SK-N-SH (cell line): ENCODE measurements around the gene PEX12. TPM values are rescaled to one million over a fixed set of nuclear protein-coding genes. Genes with fewer than 3 reads are reported as not detected.

ENCODE experiments used
- CTCF ChIA-PET: fragments of 300-600, 350-600 bp; formaldehyde crosslinking; extraction: SDS; loops from one replicate; lab custom pipeline; 2021; lab: Yijun Ruan, JAX
- POLR2A ChIA-PET: fragments of 350-600 bp; sonication (Branson Sonifier 250); formaldehyde crosslinking; extraction: SDS; loops from one replicate; lab custom pipeline; 2020; ENCODE audit warnings: antibody characterized with exemption, inconsistent platforms; lab: Yijun Ruan, JAX
- DNase-seq: peaks from one replicate; pipeline ENCODE4 v3.0.0; 2012
- H2AFZ ChIP-seq: fragments of 200-600 bp; sonication (generic); 2 replicates; pipeline ENCODE4 v1.8.1; 2016; ENCODE audit warnings: antibody characterized with exemption, mild to moderate bottlenecking, low read depth
- H3F3A ChIP-seq: fragments of 200-600 bp; sonication (generic); replicated peaks from 2 replicates; pipeline ENCODE3; 2016; ENCODE audit warnings: antibody characterized with exemption, mild to moderate bottlenecking; ENCODE audit not compliant: insufficient read depth
- H3K27ac ChIP-seq, 2 experiments: fragments of 200-500 bp in 1 of 2; fragments of 200-600 bp in 1 of 2; sonication (Bioruptor generic) in 1 of 2; sonication (generic), shearing (Covaris generic) in 1 of 2; 2 replicates each; pipeline versions ENCODE4 v1.5.1 to v1.6.1; 2014 to 2016; ENCODE audit warnings: low read depth in 2 of 2, inconsistent platforms in 1 of 2, low read length in 1 of 2, mild to moderate bottlenecking in 1 of 2, mixed read lengths in 1 of 2
- H3K27me3 ChIP-seq: fragments of 200-600 bp; sonication (generic), shearing (Covaris generic); 2 replicates; pipeline ENCODE4 v1.6.1; 2016; ENCODE audit warnings: mixed run types; ENCODE audit not compliant: insufficient read depth
- H3K36me3 ChIP-seq, 2 experiments: fragments of 200-500 bp in 1 of 2; fragments of 200-600 bp in 1 of 2; sonication (Bioruptor generic) in 1 of 2; sonication (generic) in 1 of 2; replicated peaks in 1 of 2; 2 replicates each; pipeline versions ENCODE3 to v1.5.1; 2014 to 2016; ENCODE audit warnings: low read length in 1 of 2, mild to moderate bottlenecking in 1 of 2; ENCODE audit not compliant: insufficient read depth in 2 of 2, control insufficient read depth in 1 of 2
- H3K4me1 ChIP-seq, 2 experiments: fragments of 200-500 bp in 1 of 2; fragments of 200-600 bp in 1 of 2; sonication (Bioruptor generic) in 1 of 2; sonication (generic), shearing (Covaris generic) in 1 of 2; 2 replicates each; pipeline versions ENCODE4 v1.5.1 to v1.6.1; 2014 to 2016; ENCODE audit warnings: low read depth in 1 of 2, low read length in 1 of 2, mixed run types in 1 of 2; ENCODE audit not compliant: insufficient read depth in 2 of 2, control insufficient read depth in 1 of 2
- H3K4me2 ChIP-seq: fragments of 200-600 bp; sonication (generic), shearing (Covaris generic); 2 replicates; pipeline ENCODE4 v1.6.1; 2017; ENCODE audit warnings: mixed run types
- H3K4me3 ChIP-seq, 2 experiments: fragments of 200-500 bp in 1 of 2; fragments of 200-600 bp in 1 of 2; sonication (Bioruptor generic) in 1 of 2; sonication (generic), shearing (Covaris generic) in 1 of 2; 2 replicates each; pipeline versions ENCODE4 v1.5.1 to v1.8.1; 2014 to 2016; ENCODE audit warnings: low read depth in 2 of 2, inconsistent platforms in 1 of 2, low read length in 1 of 2, mild to moderate bottlenecking in 1 of 2, mixed read lengths in 1 of 2, moderate library complexity in 1 of 2
- H3K79me2 ChIP-seq: fragments of 200-600 bp; sonication (generic); 2 replicates; pipeline ENCODE4 v1.8.1; 2017; ENCODE audit warnings: mild to moderate bottlenecking; ENCODE audit not compliant: insufficient read depth
- H3K9ac ChIP-seq: fragments of 200-600 bp; sonication (generic); 2 replicates; pipeline ENCODE4 v1.6.1; 2017; ENCODE audit warnings: mixed run types
- H3K9me2 ChIP-seq: fragments of 200-600 bp; sonication (generic); 2 replicates; pipeline ENCODE4 v1.6.1; 2017; ENCODE audit warnings: mixed run types
- H3K9me3 ChIP-seq: fragments of 200-600 bp; sonication (generic); 2 replicates; pipeline ENCODE4 v1.6.1; 2017; ENCODE audit warnings: mixed run types, mild to moderate bottlenecking, moderate library complexity
- H4K20me1 ChIP-seq: fragments of 200-600 bp; sonication (generic); 2 replicates; pipeline ENCODE4 v1.6.1; 2017; ENCODE audit warnings: mild to moderate bottlenecking, mixed run types; ENCODE audit not compliant: insufficient read depth
- CTCF ChIP-seq: fragments of 200-600 bp; sonication (generic); IDR thresholded peaks from 2 replicates; pipeline ENCODE4 v1.6.1; 2017; ENCODE audit warnings: antibody characterized with exemption, mild to moderate bottlenecking, moderate library complexity
- FOSL2 ChIP-seq: IDR thresholded peaks from 2 replicates; pipeline ENCODE4 v1.4.0; 2012; ENCODE audit warnings: low read depth, mild to moderate bottlenecking, moderate library complexity, borderline replicate concordance
- RAD21 ChIP-seq: IDR thresholded peaks from 2 replicates; pipeline ENCODE4 v1.6.1; 2012; ENCODE audit warnings: mild to moderate bottlenecking, low read length
- REST ChIP-seq: IDR thresholded peaks from 2 replicates; pipeline ENCODE4 v1.6.1; 2012; ENCODE audit warnings: mild to moderate bottlenecking, low read depth, low read length, moderate library complexity
- ZBTB33 ChIP-seq: IDR thresholded peaks from 2 replicates; pipeline ENCODE4 v1.4.0; 2012; ENCODE audit warnings: low read depth, borderline replicate concordance
- WGBS: methylation state at CpG from one replicate; pipeline ENCODE4 v1.1.6; 2017; ENCODE audit warnings: low lambda C conversion rate; 5-methylcytosine and 5-hydroxymethylcytosine counted together
- polyA plus RNA-seq, 3 experiments: library from polyadenylated mRNA; depleted of rRNA; stranded (reverse); fragments of >200 nt; gene quantifications; 2 replicates each; pipeline ENCODE4 v1.2.3, GENCODE V29; 2012

The PEX12 gene
- polyA plus RNA-seq, 1 of the 3 experiments (the other 2 are of a cell fraction): 4.3 TPM

- TF ChIP-seq REST (no peak), FOSL2 (no peak), ZBTB33 (no peak)
These were observed 19.2 kb upstream of the PEX12 start (continued) for GRCh38 chr17:35597604-35598003.

GRCh38 chr17:35596530-35597233, 18.3 kb upstream of the PEX12 start:
- TF ChIP-seq RAD21 (no peak), CTCF (peak; percentile 18; the same call in 1 of the 2 replicates)
- TF ChIP-seq, all 33 proteins: peak for 1
- no peaks in the 10 kb centered on the region for H3K9me3 ChIP-seq
- H3K4me2 ChIP-seq: no peak overlapping the region
- H3K4me1 ChIP-seq: no peaks in the 10 kb centered on the region
- no peak overlapping the region for H3K27ac ChIP-seq
- DNase-seq: peak; percentile 26
- no peaks in the 10 kb centered on the region for H3K27me3 ChIP-seq
- no peaks in the 10 kb centered on the region for H3F3A ChIP-seq
- H3K79me2 ChIP-seq: peaks cover 94% of the 10 kb centered on the region
- H2AFZ ChIP-seq: no peak overlapping the region
- H3K9ac ChIP-seq: no peak overlapping the region
- H3K9me2 ChIP-seq: no peaks in the 10 kb centered on the region
- WGBS: 98% methylated on average over 37 of the region's 54 CpGs
- peaks cover 37% of the 10 kb centered on the region for H4K20me1 ChIP-seq
- H3K36me3 ChIP-seq: peaks cover 68 to 82% of the 10 kb centered on the region in 2 experiments
- CTCF ChIA-PET: interaction anchor here (1.1 to 3.6 kb wide), 3 partner anchors 16 to 151 kb away, joined by 3 to 19 read pairs (median 4); no protein-coding TSS in a partner anchor
- POLR2A ChIA-PET: no interaction called here
- H3K4me3 ChIP-seq: no peak overlapping the region
